Measurements from ENCODE around the gene CDK5. TPM values are rescaled to one million over a fixed set of nuclear protein-coding genes. Genes with fewer than 3 reads are reported as not detected.

Gene CDK5
- total and polyA plus RNA-seq, 2 of the 13 experiments (the other 11 are each of a cell fraction or from before 2014, with no cell fraction given) = 16.4 to 21.3 TPM

DNA sequence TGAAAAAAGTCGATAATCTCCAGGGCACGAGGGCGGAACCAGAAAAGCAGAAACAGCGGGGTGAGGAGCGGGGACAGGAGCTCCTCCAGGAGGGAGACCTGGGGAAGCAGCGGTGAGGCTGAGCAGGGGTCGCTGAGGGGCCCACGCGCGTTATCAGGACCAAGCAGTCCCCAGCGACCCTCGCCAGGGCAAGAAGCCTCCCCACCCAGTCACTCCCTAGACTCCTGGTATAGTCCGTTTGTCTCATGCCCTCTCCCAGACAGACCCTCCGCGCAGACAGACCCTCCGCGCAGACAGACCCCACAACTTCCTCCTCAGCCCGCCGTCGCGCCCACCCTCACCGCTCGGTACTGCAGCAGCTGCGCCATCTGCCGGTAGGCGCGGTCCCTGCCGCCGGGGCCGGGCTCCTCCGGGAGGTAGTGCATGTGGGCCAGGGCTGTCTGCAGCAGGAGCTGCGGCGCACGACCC lies 39.7 kb downstream of the CDK5 start (continued):
- TF ChIP-seq TEAD3 (CRISPR knock-in tag; optimal IDR thresholded peaks at IDR 0.05; ENCODE audit: borderline replicate concordance) (peak; percentile 36), ZNF550 (CRISPR knock-in tag; IDR thresholded peaks at IDR 0.05; ENCODE audit: borderline replicate concordance) (no peak), ZNF570 (CRISPR knock-in tag; IDR thresholded peaks at IDR 0.05; ENCODE audit: borderline replicate concordance) (no peak), ZNF292 (CRISPR knock-in tag; IDR thresholded peaks at IDR 0.05; ENCODE audit: borderline replicate concordance, low read depth) (no peak), ZNF547 (CRISPR knock-in tag; IDR thresholded peaks at IDR 0.05) (peak; percentile 30; the same call in 1 of the 2 replicates), JUND (CRISPR knock-in tag; IDR thresholded peaks at IDR 0.05) (no peak), ZNF572 (CRISPR knock-in tag; IDR thresholded peaks at IDR 0.05) (peak; percentile 81; the same call in 1 of the 2 replicates), TBL1XR1 (IDR thresholded peaks at IDR 0.05; ENCODE audit: borderline replicate concordance, low read length, partially characterized antibody) (no peak), TP53 (CRISPR knock-in tag; conservative IDR thresholded peaks at IDR 0.05) (no peak), KDM5B (CRISPR knock-in tag; IDR thresholded peaks at IDR 0.05; ENCODE audit: borderline replicate concordance) (0 out of 2 replicates have a peak, but pooled peaks have one; percentile 51), ZBTB7B (CRISPR knock-in tag; IDR thresholded peaks at IDR 0.05) (peak; percentile 97), ZSCAN30 (CRISPR knock-in tag; IDR thresholded peaks at IDR 0.05) (no peak)
- TF ChIP-seq, protein P1, sequence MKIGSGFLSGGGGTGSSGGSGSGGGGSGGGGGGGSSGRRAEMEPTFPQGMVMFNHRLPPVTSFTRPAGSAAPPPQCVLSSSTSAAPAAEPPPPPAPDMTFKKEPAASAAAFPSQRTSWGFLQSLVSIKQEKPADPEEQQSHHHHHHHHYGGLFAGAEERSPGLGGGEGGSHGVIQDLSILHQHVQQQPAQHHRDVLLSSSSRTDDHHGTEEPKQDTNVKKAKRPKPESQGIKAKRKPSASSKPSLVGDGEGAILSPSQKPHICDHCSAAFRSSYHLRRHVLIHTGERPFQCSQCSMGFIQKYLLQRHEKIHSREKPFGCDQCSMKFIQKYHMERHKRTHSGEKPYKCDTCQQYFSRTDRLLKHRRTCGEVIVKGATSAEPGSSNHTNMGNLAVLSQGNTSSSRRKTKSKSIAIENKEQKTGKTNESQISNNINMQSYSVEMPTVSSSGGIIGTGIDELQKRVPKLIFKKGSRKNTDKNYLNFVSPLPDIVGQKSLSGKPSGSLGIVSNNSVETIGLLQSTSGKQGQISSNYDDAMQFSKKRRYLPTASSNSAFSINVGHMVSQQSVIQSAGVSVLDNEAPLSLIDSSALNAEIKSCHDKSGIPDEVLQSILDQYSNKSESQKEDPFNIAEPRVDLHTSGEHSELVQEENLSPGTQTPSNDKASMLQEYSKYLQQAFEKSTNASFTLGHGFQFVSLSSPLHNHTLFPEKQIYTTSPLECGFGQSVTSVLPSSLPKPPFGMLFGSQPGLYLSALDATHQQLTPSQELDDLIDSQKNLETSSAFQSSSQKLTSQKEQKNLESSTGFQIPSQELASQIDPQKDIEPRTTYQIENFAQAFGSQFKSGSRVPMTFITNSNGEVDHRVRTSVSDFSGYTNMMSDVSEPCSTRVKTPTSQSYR (CRISPR knock-in tag; IDR thresholded peaks at IDR 0.05; ENCODE audit: borderline replicate concordance) = 0 out of 2 replicates have a peak, but pooled peaks have one; percentile 42
- TF ChIP-seq, protein P2, sequence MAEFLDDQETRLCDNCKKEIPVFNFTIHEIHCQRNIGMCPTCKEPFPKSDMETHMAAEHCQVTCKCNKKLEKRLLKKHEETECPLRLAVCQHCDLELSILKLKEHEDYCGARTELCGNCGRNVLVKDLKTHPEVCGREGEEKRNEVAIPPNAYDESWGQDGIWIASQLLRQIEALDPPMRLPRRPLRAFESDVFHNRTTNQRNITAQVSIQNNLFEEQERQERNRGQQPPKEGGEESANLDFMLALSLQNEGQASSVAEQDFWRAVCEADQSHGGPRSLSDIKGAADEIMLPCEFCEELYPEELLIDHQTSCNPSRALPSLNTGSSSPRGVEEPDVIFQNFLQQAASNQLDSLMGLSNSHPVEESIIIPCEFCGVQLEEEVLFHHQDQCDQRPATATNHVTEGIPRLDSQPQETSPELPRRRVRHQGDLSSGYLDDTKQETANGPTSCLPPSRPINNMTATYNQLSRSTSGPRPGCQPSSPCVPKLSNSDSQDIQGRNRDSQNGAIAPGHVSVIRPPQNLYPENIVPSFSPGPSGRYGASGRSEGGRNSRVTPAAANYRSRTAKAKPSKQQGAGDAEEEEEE (CRISPR knock-in tag; IDR thresholded peaks at IDR 0.05; ENCODE audit: borderline replicate concordance) = no peak; the same call in 1 of the 2 replicates
- TF ChIP-seq, protein P3, sequence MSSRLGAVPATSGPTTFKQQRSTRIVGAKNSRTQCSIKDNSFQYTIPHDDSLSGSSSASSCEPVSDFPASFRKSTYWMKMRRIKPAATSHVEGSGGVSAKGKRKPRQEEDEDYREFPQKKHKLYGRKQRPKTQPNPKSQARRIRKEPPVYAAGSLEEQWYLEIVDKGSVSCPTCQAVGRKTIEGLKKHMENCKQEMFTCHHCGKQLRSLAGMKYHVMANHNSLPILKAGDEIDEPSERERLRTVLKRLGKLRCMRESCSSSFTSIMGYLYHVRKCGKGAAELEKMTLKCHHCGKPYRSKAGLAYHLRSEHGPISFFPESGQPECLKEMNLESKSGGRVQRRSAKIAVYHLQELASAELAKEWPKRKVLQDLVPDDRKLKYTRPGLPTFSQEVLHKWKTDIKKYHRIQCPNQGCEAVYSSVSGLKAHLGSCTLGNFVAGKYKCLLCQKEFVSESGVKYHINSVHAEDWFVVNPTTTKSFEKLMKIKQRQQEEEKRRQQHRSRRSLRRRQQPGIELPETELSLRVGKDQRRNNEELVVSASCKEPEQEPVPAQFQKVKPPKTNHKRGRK (CRISPR knock-in tag; IDR thresholded peaks at IDR 0.05) = no peak

Data from HepG2 (cell line).